ENCODE results near the gene THAP11.

GRCh38 chr16:67848118-67848517, 6.0 kb downstream of the THAP11 start:
- TF ChIP-seq GATA2 (IDR thresholded peaks at IDR 0.05; ENCODE audit: low read depth, low read length): no peak
- no peak for TF ChIP-seq GATA3 (IDR thresholded peaks at IDR 0.05; ENCODE audit: low read depth, low read length)

Data from SH-SY5Y (cell line).